B cell (primary cell): ENCODE results near the gene SEMA3B. TPM values are rescaled to one million over a fixed set of nuclear protein-coding genes. Genes with fewer than 3 reads are reported as not detected.

Source experiments
- ATAC-seq: fragments of 200-7000 bp; cut with Tn5 transposase; one replicate; pipeline ENCODE4 v1.10.0; 2021; ENCODE audit warnings: low read depth, mild to moderate bottlenecking, moderate number of reproducible peaks, moderate library complexity
- CTCF ChIA-PET: fragments of 350-600 bp; sonication (Branson Sonifier 250); formaldehyde crosslinking; loops from one replicate; lab custom pipeline; 2021; ENCODE audit warnings: antibody characterized with exemption, inconsistent platforms; lab: Charles Lee
- POLR2A ChIA-PET: fragments of 350-600 bp; sonication (Branson Sonifier 250); formaldehyde crosslinking; loops from one replicate; lab custom pipeline; 2021; ENCODE audit warnings: antibody characterized with exemption; lab: Charles Lee
- DNase-seq: peaks from one replicate; pipeline ENCODE4 v3.0.0; 2013
- H2AFZ ChIP-seq: 2 replicates; pipeline ENCODE4 v1.6.1; 2012; ENCODE audit warnings: mild to moderate bottlenecking, low read depth, low read length; ENCODE audit not compliant: insufficient read depth, poor library complexity, severe bottlenecking
- H3K27ac ChIP-seq, 2 donors: 1 replicate in 1 of 2; 2 replicates in 1 of 2; pipeline ENCODE4 v1.5.1; 2012 to 2013; ENCODE audit warnings: low read length in 2 of 2, mild to moderate bottlenecking in 2 of 2, moderate library complexity in 1 of 2
- H3K27me3 ChIP-seq, 4 experiments: fragments of 200-600 bp in 1 of 4; sonication (generic) in 1 of 4; replicated peaks in 1 of 4; 1 replicate in 2 of 4; 2 replicates in 2 of 4; pipeline versions ENCODE4 v1.6.1 to v1.7.0; 2013 to 2016; ENCODE audit warnings: low read length in 3 of 4, mild to moderate bottlenecking in 2 of 4, mixed read lengths in 1 of 4, moderate library complexity in 1 of 4; ENCODE audit not compliant: insufficient read depth in 4 of 4, control insufficient read depth in 3 of 4; ENCODE audit errors: control extremely low read depth in 1 of 4
- H3K36me3 ChIP-seq, 2 experiments: replicated peaks in 1 of 2; 1 replicate in 1 of 2; 2 replicates in 1 of 2; pipeline versions ENCODE4 v1.6.1 to v1.7.1; 2013; ENCODE audit warnings: low read length in 1 of 2; ENCODE audit not compliant: insufficient read depth in 2 of 2, control insufficient read depth in 1 of 2; ENCODE audit errors: control extremely low read depth in 1 of 2, extremely low read depth in 1 of 2
- H3K4me1 ChIP-seq, 2 donors: fragments of 200-600 bp in 1 of 2; sonication (generic) in 1 of 2; 1 replicate in 1 of 2; 2 replicates in 1 of 2; pipeline versions ENCODE4 v1.5.1 to v1.6.1; 2013 to 2017; ENCODE audit warnings: low read length in 2 of 2; ENCODE audit not compliant: control insufficient read depth in 2 of 2, insufficient read depth in 2 of 2
- H3K4me2 ChIP-seq: replicated peaks from 2 replicates; pipeline ENCODE3; 2012; ENCODE audit warnings: mild to moderate bottlenecking, low read depth, low read length; ENCODE audit not compliant: poor library complexity, severe bottlenecking
- H3K4me3 ChIP-seq, 5 experiments: fragments of 200-600 bp in 1 of 5; sonication (generic) in 1 of 5; 1 replicate in 3 of 5; 2 replicates in 2 of 5; pipeline versions ENCODE4 v1.5.1 to v1.7.0; 2011 to 2016; ENCODE audit warnings: low read length in 4 of 5, mild to moderate bottlenecking in 4 of 5, low read depth in 2 of 5, control low read depth in 1 of 5, moderate library complexity in 1 of 5; ENCODE audit not compliant: insufficient read depth in 1 of 5; ENCODE audit errors: control extremely low read depth in 1 of 5, extremely low read depth in 1 of 5
- H3K79me2 ChIP-seq: fragments of 200-600 bp; sonication (generic); one replicate; pipeline ENCODE4 v1.6.0; 2016; ENCODE audit warnings: low read length; ENCODE audit not compliant: control insufficient read depth, insufficient read depth
- H3K9ac ChIP-seq: fragments of 200-600 bp; sonication (generic); 2 replicates; pipeline ENCODE4 v1.6.1; 2017; ENCODE audit warnings: mild to moderate bottlenecking, low read length, moderate library complexity
- H3K9me3 ChIP-seq, 3 donors: one replicate each; pipeline versions ENCODE4 v1.6.1 to v1.7.1; 2013; ENCODE audit warnings: low read length in 2 of 3; ENCODE audit not compliant: control insufficient read depth in 2 of 3, insufficient read depth in 1 of 3; ENCODE audit errors: control extremely low read depth in 1 of 3
- H4K20me1 ChIP-seq: 2 replicates; pipeline ENCODE4 v1.6.0; 2012; ENCODE audit warnings: mild to moderate bottlenecking, low read length; ENCODE audit not compliant: insufficient read depth, control insufficient read depth, poor library complexity, severe bottlenecking
- H3K27ac Mint-ChIP-seq: one replicate; pipeline ENCODE4 v1.8.0; 2021; ENCODE audit warnings: mixed read lengths
- H3K27me3 Mint-ChIP-seq: one replicate; pipeline ENCODE4 v1.8.0; 2021; ENCODE audit warnings: mixed read lengths
- H3K4me1 Mint-ChIP-seq: one replicate; pipeline ENCODE4 v1.8.0; 2021; ENCODE audit warnings: mixed read lengths
- H3K4me3 Mint-ChIP-seq: one replicate; pipeline ENCODE4 v1.8.0; 2021; ENCODE audit warnings: mixed read lengths
- H3K9me3 Mint-ChIP-seq: one replicate; pipeline ENCODE4 v1.8.0; 2022; ENCODE audit warnings: mixed read lengths; ENCODE audit not compliant: insufficient read depth
- CTCF ChIP-seq: fragments of 200-600 bp; IDR thresholded peaks from one replicate; pipeline ENCODE4 v1.8.0; 2022; ENCODE audit warnings: antibody characterized with exemption, mild to moderate bottlenecking
- EZH2 ChIP-seq: IDR thresholded peaks from 2 replicates; pipeline ENCODE4 v1.6.1; 2012; ENCODE audit warnings: borderline replicate concordance, low read depth, mild to moderate bottlenecking, moderate library complexity, low read length; ENCODE audit not compliant: insufficient read depth, poor library complexity, severe bottlenecking
- WGBS: methylation state at CpG from one replicate; pipeline ENCODE4 v1.1.5; 2013; ENCODE audit warnings: missing lambda C conversion rate; ENCODE audit not compliant: insufficient coverage; 5-methylcytosine and 5-hydroxymethylcytosine counted together
- intact Hi-C: fragments of 100-400 bp; cut with micrococcal nuclease; formaldehyde crosslinking; loops from one replicate; pipeline ENCODE4 v1.10.0; 2022
- polyA plus RNA-seq: library from polyadenylated mRNA; depleted of rRNA; stranded (reverse); fragments of >200 nt; gene quantifications from 2 replicates; pipeline ENCODE4 v1.2.3, GENCODE V29; 2012
- total RNA-seq, 2 donors: library from RNA; stranded (reverse); fragments of 120-200 nt in 1 of 2; gene quantifications; 1 replicate in 1 of 2; 2 replicates in 1 of 2; pipeline versions ENCODE4 v1.2.3 to v1.2.4, GENCODE V29; 2013 to 2022

SEMA3B gene
- total and polyA plus RNA-seq, 2 donors (not counting 1 experiment from before 2014, with no cell fraction given): 0.34 to 0.52 TPM

- Histone ChIP-seq H4K20me1 (no peaks in the 10 kb centered on the region), H3K9ac (peak overlapping the region; percentile 96), H3K79me2 (no peaks in the 10 kb centered on the region), H3K4me2 (peak overlapping the region; percentile 95), H3K4me1 (peaks cover 25 to 62% of the 10 kb centered on the region in 2 donors), H2AFZ (peak overlapping the region; percentile 99), H3K4me3 (peak overlapping the region; percentile 65 to 95 (median 80)), H3K27ac (no peak overlapping the region), H3K27me3 (no peaks in the 10 kb centered on the region), H3K9me3 (peaks cover 0 to 3% (median 0%) of the 10 kb centered on the region in 3 donors), H3K36me3 (peaks cover 0 to 5% of the 10 kb centered on the region in 2 experiments)
- peaks cover 53% of the 10 kb centered on the region for H3K4me1 Mint-ChIP-seq
- 98% methylated on average over 28 of the region's 29 CpGs for WGBS
- TF ChIP-seq CTCF (no peak), EZH2 (no peak)
- ChIA-PET CTCF (interaction anchor here (0.7 to 0.8 kb wide), 2 partner anchors 16 to 21 kb away, joined by 3 read pairs; partner anchors contain the start of genes HYAL3 and NAA80), POLR2A (interaction anchor here (0.6 to 1.5 kb wide), 2 partner anchors 28 to 1737 kb away, joined by 3 to 4 read pairs; partner anchors contain the start of gene IFRD2)
- ATAC-seq (no peak), DNase-seq (no peak)
- H3K27me3 Mint-ChIP-seq: no peaks in the 10 kb centered on the region
- H3K27ac Mint-ChIP-seq: peak overlapping the region; percentile 92
- peak overlapping the region; percentile 98 for H3K4me3 Mint-ChIP-seq
- intact Hi-C loops: loop anchor here (2.0 to 5.0 kb wide), 3 partner anchors 17 to 125 kb away; partner anchors contain the start of gene GNAI2
- H3K9me3 Mint-ChIP-seq: no peaks in the 10 kb centered on the region
These were observed 51.1 kb downstream of the SEMA3B start for GRCh38 chr3:50319894-50320625.
